ENCODE data around the gene MAD1L1.

MAD1L1 gene

GRCh38 chr7:2094454-2095045 is 138.2 kb downstream of the MAD1L1 start:
- no peaks in the 10 kb centered on the region for H3K9me2 ChIP-seq (replicated peaks; ENCODE audit: control insufficient read depth, low read length)
- TF ChIP-seq CTCF (IDR thresholded peaks at IDR 0.05; ENCODE audit: low read depth, low read length, poor library complexity, severe bottlenecking) = no peak
- no peak for TF ChIP-seq EZH2phosphoT487 (IDR thresholded peaks at IDR 0.05; ENCODE audit: borderline replicate concordance, low read length)
- H3K79me2 ChIP-seq (ENCODE audit: control insufficient read depth, low read length) = peaks cover 24% of the 10 kb centered on the region
- peaks cover 5% of the 10 kb centered on the region for H3F3A ChIP-seq (ENCODE audit: control insufficient read depth, insufficient read depth)
- H4K20me1 ChIP-seq (ENCODE audit: control insufficient read depth, insufficient read depth, low read depth, low read length) = no peaks in the 10 kb centered on the region
- no peak overlapping the region for H3K4me3 ChIP-seq (ENCODE audit: low read length)
- no peak overlapping the region for H3K27ac ChIP-seq (ENCODE audit: low read depth, low read length)
- peaks cover 15% of the 10 kb centered on the region for H3K4me1 ChIP-seq (ENCODE audit: control insufficient read depth, low read length)
- no peak overlapping the region for H3K4me2 ChIP-seq (ENCODE audit: low read length)
- no peaks in the 10 kb centered on the region for H3K36me3 ChIP-seq (ENCODE audit: control insufficient read depth, low read length)
- H3K9me3 ChIP-seq (ENCODE audit: control insufficient read depth, insufficient read depth, low read length) = no peaks in the 10 kb centered on the region
- H3K27me3 ChIP-seq (ENCODE audit: control insufficient read depth, low read length) = no peaks in the 10 kb centered on the region

- H3K79me2 ChIP-seq (ENCODE audit: control insufficient read depth, low read length) = peaks cover 21% of the 10 kb centered on the region
- peaks cover 8% of the 10 kb centered on the region for H3K4me1 ChIP-seq (ENCODE audit: control insufficient read depth, low read length)
- H3K36me3 ChIP-seq (ENCODE audit: control insufficient read depth, low read length) = no peaks in the 10 kb centered on the region
- H3K9me3 ChIP-seq (ENCODE audit: control insufficient read depth, insufficient read depth, low read length) = no peaks in the 10 kb centered on the region
- no peaks in the 10 kb centered on the region for H4K20me1 ChIP-seq (ENCODE audit: control insufficient read depth, insufficient read depth, low read depth, low read length)
- no peak for TF ChIP-seq EZH2phosphoT487 (IDR thresholded peaks at IDR 0.05; ENCODE audit: borderline replicate concordance, low read length)
- no peak for TF ChIP-seq CTCF (IDR thresholded peaks at IDR 0.05; ENCODE audit: low read depth, low read length, poor library complexity, severe bottlenecking)
- H3K9me2 ChIP-seq (replicated peaks; ENCODE audit: control insufficient read depth, low read length) = no peaks in the 10 kb centered on the region
- no peaks in the 10 kb centered on the region for H3F3A ChIP-seq (ENCODE audit: control insufficient read depth, insufficient read depth)
- no peak overlapping the region for H3K27ac ChIP-seq (ENCODE audit: low read depth, low read length)
- H3K4me3 ChIP-seq (ENCODE audit: low read length) = no peak overlapping the region
- no peaks in the 10 kb centered on the region for H3K27me3 ChIP-seq (ENCODE audit: control insufficient read depth, low read length)
- H3K4me2 ChIP-seq (ENCODE audit: low read length) = no peak overlapping the region
Observed at GRCh38 chr7:2093843-2094220, 138.9 kb downstream of the MAD1L1 start.

GRCh38 chr7:2093215-2093842 is 139.4 kb downstream of the MAD1L1 start:
- Histone ChIP-seq H3K9me2 (replicated peaks; ENCODE audit: control insufficient read depth, low read length) (no peaks in the 10 kb centered on the region), H3K27ac (ENCODE audit: low read depth, low read length) (no peak overlapping the region), H4K20me1 (ENCODE audit: control insufficient read depth, insufficient read depth, low read depth, low read length) (no peaks in the 10 kb centered on the region), H3F3A (ENCODE audit: control insufficient read depth, insufficient read depth) (no peaks in the 10 kb centered on the region), H3K4me1 (ENCODE audit: control insufficient read depth, low read length) (peaks cover 3% of the 10 kb centered on the region), H3K9me3 (ENCODE audit: control insufficient read depth, insufficient read depth, low read length) (no peaks in the 10 kb centered on the region), H3K4me3 (ENCODE audit: low read length) (no peak overlapping the region), H3K36me3 (ENCODE audit: control insufficient read depth, low read length) (no peaks in the 10 kb centered on the region), H3K79me2 (ENCODE audit: control insufficient read depth, low read length) (peaks cover 16% of the 10 kb centered on the region), H3K4me2 (ENCODE audit: low read length) (no peak overlapping the region), H3K27me3 (ENCODE audit: control insufficient read depth, low read length) (no peaks in the 10 kb centered on the region)
- no peak for TF ChIP-seq EZH2phosphoT487 (IDR thresholded peaks at IDR 0.05; ENCODE audit: borderline replicate concordance, low read length)
- TF ChIP-seq CTCF (IDR thresholded peaks at IDR 0.05; ENCODE audit: low read depth, low read length, poor library complexity, severe bottlenecking) = no peak
